Stimulated activated CD4-positive, alpha-beta T cell treated with anti-CD3 and anti-CD28 coated beads, Interleukin-2, amount 100 ng/mL, for 48 hours (primary cell): ENCODE results near the gene MAN2B2.
A peak's percentile ranks its signal among the peaks of the same experiment; 100 is the strongest.

Experiments
- DNase-seq, 2 donors: peaks; one replicate each; pipeline ENCODE4 v3.0.0-alpha.2; 2020

The MAN2B2 gene

GRCh38 chr4:6546681-6547447 is 28.1 kb upstream of the MAN2B2 start:
- DNase-seq: peak; percentile 38 to 43

- no peak for DNase-seq
Observed at GRCh38 chr4:6548201-6548881, 26.6 kb upstream of the MAN2B2 start.

GRCh38 chr4:6548882-6549230 is 26.1 kb upstream of the MAN2B2 start:
- no peak for DNase-seq

- no peak for DNase-seq
Observed at GRCh38 chr4:6549445-6549844, 25.5 kb upstream of the MAN2B2 start.

- DNase-seq: no peak
Observed at GRCh38 chr4:6549890-6550620, 24.9 kb upstream of the MAN2B2 start.

GRCh38 chr4:6550821-6551220 is 24.2 kb upstream of the MAN2B2 start:
- no peak for DNase-seq

GRCh38 chr4:6551660-6552059 is 23.3 kb upstream of the MAN2B2 start:
- no peak for DNase-seq

GRCh38 chr4:6555519-6555918 is 19.5 kb upstream of the MAN2B2 start:
- no peak for DNase-seq

GRCh38 chr4:6556263-6556662 is 18.7 kb upstream of the MAN2B2 start:
- no peak for DNase-seq

- no peak for DNase-seq
Observed at GRCh38 chr4:6557185-6557584, 17.8 kb upstream of the MAN2B2 start.

- DNase-seq: no peak
Observed at GRCh38 chr4:6557856-6558255, 17.1 kb upstream of the MAN2B2 start.

- no peak for DNase-seq
Observed at GRCh38 chr4:6560416-6561172, 14.4 kb upstream of the MAN2B2 start.

- no peak for DNase-seq
Observed at GRCh38 chr4:6561173-6561516, 13.8 kb upstream of the MAN2B2 start.

GRCh38 chr4:6561706-6562371 is 13.2 kb upstream of the MAN2B2 start:
- no peak for DNase-seq

GRCh38 chr4:6562931-6563901 is 11.8 kb upstream of the MAN2B2 start:
- no peak for DNase-seq

GRCh38 chr4:6563935-6564645 is 10.9 kb upstream of the MAN2B2 start:
- DNase-seq: no peak

- DNase-seq: no peak
Observed at GRCh38 chr4:6565691-6566390, 9.1 kb upstream of the MAN2B2 start.

- DNase-seq: no peak
Observed at GRCh38 chr4:6566391-6567190, 8.4 kb upstream of the MAN2B2 start.

- no peak for DNase-seq
Observed at GRCh38 chr4:6567218-6567617, 7.8 kb upstream of the MAN2B2 start.
